Chondrocyte (in vitro differentiated cells): ENCODE data around the gene MTERF1. TPM values are rescaled to one million over a fixed set of nuclear protein-coding genes. Genes with fewer than 3 reads are reported as not detected.

Source experiments
- DNase-seq: peaks from one replicate; pipeline ENCODE4 v3.0.0; 2021; ENCODE audit warnings: mixed read lengths, low spot score
- H3K27ac Mint-ChIP-seq: one replicate; pipeline ENCODE4 v1.8.0; 2021; ENCODE audit warnings: mild to moderate bottlenecking, moderate library complexity, mixed read lengths; ENCODE audit not compliant: unreplicated experiment
- H3K27me3 Mint-ChIP-seq: 2 replicates; pipeline ENCODE4 v1.8.0; 2021; ENCODE audit warnings: low read depth, mixed read lengths
- H3K36me3 Mint-ChIP-seq: 2 replicates; pipeline ENCODE4 v1.8.0; 2021; ENCODE audit warnings: low read depth, mixed read lengths
- H3K4me1 Mint-ChIP-seq: 2 replicates; pipeline ENCODE4 v1.8.0; 2021; ENCODE audit warnings: low read depth, mild to moderate bottlenecking, mixed read lengths
- H3K4me3 Mint-ChIP-seq: one replicate; pipeline ENCODE4 v1.8.0; 2021; ENCODE audit warnings: mild to moderate bottlenecking, moderate library complexity, mixed read lengths; ENCODE audit not compliant: unreplicated experiment
- H3K9me3 Mint-ChIP-seq: 2 replicates; pipeline ENCODE4 v1.8.0; 2021; ENCODE audit warnings: low read depth, mixed read lengths
- CTCF ChIP-seq: fragments of 200-600 bp; sonication (generic); IDR thresholded peaks from 2 replicates; pipeline ENCODE4 v1.5.0; 2021; ENCODE audit warnings: antibody characterized with exemption, mild to moderate bottlenecking, moderate library complexity
- total RNA-seq: library from RNA; stranded (reverse); gene quantifications from 3 replicates; pipeline ENCODE4 v1.2.1, GENCODE V29; 2021

Gene MTERF1
- total RNA-seq, 1 donor from 2014 or later = 7.7 TPM

- Mint-ChIP-seq H3K4me1 (no peaks in the 10 kb centered on the region), H3K36me3 (peaks cover 4% of the 10 kb centered on the region), H3K4me3 (no peak overlapping the region), H3K9me3 (peaks cover 3% of the 10 kb centered on the region), H3K27ac (no peak overlapping the region), H3K27me3 (no peaks in the 10 kb centered on the region)
- DNase-seq = no peak
- TF ChIP-seq CTCF = no peak
Measured at GRCh38 chr7:91827169-91827568, 53.3 kb downstream of the MTERF1 start.

GRCh38 chr7:91826377-91826776 lies 54.1 kb downstream of the MTERF1 start:
- TF ChIP-seq CTCF = no peak
- Mint-ChIP-seq H3K27ac (no peak overlapping the region), H3K4me1 (no peaks in the 10 kb centered on the region), H3K27me3 (no peaks in the 10 kb centered on the region), H3K36me3 (peaks cover 7% of the 10 kb centered on the region), H3K9me3 (peaks cover 9% of the 10 kb centered on the region), H3K4me3 (no peak overlapping the region)
- DNase-seq = no peak

- Mint-ChIP-seq H3K36me3 (peaks cover 9% of the 10 kb centered on the region), H3K9me3 (peaks cover 28% of the 10 kb centered on the region), H3K27ac (no peak overlapping the region), H3K4me1 (no peaks in the 10 kb centered on the region), H3K27me3 (no peaks in the 10 kb centered on the region), H3K4me3 (no peak overlapping the region)
- TF ChIP-seq CTCF = no peak
- no peak for DNase-seq
Measured at GRCh38 chr7:91824201-91824600, 56.3 kb downstream of the MTERF1 start.

Other genes with a start within 250 kb of the MTERF1 start
- gene AKAP9, start 60.2 kb upstream of the MTERF1 start, total RNA-seq = 32.1 to 54.6 TPM (median 35.1 TPM) in 3 replicates